Stimulated activated CD8-positive, alpha-beta memory T cell treated with anti-CD3 and anti-CD28 coated beads, Interleukin-4, amount 100 ng/mL, for 48 hours (primary cell): Measurements from ENCODE around the gene NFIA.

Experiments used
- DNase-seq: peaks from one replicate; pipeline ENCODE4 v3.0.0-alpha.2; 2020

Gene NFIA

DNA sequence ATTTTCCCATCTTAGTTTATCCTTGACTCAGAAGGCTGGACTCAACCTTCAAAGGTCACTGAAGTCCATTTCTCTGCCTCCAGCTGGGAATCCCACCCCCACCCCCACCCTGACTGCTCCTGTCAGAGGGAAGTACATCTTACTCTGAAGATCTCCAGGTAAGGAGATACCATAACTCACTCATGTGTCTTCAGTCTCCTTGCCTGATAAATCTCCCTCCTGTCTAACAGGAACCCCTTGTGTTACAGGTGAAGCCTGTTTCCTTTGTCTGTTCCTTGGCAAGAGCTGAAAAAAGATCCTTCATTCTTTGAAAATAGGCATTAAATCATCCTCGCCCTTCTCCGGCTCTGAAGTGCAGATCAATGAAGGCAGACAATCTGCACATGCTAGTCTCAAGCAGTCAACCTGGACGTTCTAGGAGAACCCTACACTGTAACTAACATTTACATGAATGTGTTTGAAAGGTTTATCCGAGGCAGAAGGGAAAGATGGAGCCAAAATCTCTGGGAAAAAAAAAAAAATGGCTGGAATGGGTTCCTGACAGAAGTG lies 392.0 kb downstream of the NFIA start:
- DNase-seq, result no peak

DNA sequence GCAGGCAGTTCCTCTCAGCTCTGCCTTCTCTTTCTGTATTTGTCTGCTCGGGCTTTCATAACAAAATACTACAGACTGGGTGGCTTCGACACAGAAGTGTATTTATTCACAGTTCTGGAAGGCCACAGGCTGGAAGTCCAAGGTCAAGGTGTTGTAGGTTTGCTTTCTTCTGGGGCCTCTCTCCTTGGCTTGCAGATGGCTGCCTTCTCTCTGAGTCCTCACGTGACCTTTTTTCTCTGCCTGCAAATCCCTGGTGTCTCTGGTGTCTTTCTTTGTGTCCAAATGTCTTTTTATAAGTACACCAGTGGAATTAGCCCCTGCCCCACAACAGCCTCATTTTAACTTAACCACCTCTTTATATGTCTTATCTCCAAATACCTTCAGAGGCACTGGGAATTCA lies 392.6 kb downstream of the NFIA start:
- no peak for DNase-seq

DNA sequence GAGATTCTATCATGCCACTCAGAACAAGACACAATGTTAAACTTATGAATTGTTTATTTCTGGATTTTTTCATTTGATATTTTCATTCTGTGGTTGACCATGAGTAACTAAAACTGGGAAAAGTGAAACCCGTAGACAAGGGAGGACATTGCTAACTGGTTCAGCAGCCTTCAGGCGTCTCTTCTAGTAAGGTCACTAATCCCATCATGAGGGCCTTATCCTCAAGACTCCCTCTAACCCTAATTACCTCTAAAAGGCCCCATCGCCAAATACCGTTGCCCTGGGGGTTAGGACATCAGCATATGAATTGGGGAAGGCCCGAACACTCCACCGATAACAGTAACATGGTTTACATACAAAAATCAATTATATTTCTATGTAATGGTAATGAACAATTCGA lies 394.9 kb downstream of the NFIA start:
- no peak for DNase-seq

DNA sequence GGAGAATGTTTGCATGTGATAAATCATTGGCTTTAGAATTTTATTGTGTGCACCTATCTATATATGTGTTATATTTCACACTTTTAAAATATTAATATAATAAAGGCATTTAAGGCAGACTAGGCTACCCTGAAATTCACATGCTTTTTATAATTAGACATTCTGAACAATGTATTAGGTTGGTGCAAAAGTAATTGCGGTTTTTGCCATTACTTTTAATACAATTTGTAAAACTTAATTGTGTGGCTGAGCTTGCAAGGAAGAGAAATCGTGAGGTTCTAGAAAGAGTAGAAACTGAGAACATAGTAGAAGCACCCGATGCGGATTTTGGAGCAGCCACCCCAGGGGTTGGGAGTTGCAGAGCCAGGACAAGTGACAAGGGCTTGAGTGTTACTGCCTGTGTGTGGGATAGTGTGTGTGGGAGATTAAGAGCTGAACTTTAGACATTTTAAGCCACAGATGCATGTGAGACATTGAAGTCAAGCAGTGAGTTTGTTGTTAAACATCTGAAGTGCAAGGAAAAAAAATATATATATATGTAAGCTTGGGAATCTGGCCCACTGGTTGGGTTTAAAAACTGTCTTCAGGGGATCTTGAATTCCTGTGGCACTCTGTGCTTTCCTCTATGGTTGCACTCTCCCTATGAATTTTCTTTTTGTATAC lies 398.0 kb downstream of the NFIA start:
- no peak for DNase-seq

DNA sequence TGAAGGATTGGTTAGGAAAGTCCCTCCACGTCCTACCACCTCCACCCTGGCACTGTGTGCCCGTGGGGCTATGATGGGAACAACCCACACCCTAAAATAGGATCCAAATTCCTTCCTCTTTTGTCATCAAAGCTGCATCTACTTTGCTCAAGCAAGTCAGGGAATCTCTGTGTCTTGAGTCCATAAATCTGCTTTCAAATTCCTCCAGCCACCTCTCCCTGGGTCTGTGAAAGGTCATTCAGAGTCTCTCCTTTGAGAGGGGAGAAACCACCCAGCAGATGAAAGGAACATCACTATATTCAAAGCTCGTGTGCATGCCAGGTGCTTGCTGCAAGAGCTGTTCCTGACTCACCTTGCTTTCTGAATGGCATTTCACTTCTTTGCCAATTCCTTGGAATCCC lies 399.0 kb downstream of the NFIA start:
- DNase-seq, result no peak

DNA sequence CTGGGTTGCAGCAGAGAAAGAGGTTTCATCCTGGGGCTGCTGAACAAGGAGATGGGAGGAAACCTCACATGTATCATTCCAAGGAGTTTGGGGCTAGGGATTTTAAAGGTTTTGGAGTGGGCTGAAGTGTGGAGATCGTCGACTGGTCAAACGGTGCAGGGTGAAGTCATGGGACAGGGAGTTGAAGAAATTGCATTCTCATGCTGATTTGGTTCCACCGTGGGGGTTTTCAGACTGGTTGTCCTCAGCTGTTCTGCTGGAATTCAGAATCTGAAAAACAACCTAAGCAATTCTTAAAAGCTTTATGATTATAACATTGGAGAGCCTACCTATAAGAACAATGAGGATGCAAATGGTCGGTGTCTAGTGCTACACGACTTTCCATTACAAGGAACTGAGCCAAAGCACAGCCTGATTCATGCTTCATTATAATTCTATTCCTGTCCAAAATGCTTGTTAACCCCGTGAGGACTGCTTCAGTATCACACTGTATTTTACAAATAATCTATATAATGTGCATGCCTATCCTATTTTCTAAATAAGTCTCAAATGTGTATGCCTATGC lies 399.9 kb downstream of the NFIA start:
- DNase-seq, result no peak

DNA sequence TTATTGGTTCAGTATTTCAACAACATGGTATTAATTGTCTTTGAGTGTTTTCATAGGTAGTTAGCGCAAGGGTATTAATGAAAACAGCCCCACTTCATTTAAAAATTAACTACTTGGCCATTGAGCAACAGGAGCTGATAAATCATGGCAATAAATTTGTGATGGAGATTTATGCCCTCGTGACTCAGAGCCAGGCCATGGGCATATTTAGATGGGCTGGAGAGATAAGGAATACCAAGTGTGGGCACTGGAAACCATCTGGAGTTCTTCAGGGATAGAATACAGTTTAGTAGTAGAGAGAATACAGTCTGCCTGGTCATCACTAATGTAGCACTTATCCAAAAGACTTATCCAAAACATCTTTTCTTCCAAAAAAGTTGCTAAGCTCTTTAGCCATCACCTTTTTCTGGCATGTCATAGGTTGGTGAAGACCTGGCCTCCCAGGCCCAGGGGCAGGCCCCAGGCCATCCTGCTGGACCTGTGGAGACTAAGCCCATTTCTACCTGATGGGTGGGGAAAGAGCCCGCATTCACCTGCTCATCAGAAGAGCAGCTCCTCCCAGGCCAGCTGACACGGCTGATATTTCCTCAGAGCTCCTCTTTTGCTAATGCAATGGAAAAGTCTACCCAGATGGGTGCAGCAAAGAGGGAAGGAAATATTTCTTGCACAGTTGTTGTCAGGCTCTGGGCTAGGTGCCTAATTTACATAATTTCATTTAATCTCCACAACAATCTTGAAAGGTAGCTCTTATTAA lies 404.6 kb downstream of the NFIA start:
- DNase-seq, result no peak

DNA sequence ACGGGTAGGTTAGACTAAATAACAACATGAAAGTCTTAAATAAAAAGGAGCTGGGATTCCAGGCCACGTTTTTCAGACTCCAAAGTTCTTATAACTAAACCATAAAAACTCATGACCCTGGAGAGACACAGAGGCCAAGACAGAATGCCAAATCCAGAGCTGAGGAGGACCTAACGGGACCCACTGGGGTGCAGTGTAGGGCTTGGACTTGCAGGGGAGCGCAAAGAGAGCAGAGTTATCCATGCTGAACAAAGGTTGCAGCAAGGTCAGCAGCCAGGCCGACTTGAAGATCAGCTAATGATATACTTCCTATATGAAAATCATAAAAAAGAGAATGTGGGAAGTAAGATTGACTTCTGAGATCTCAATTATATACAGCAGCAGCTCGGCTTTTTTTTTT lies 405.4 kb downstream of the NFIA start:
- no peak for DNase-seq

DNA sequence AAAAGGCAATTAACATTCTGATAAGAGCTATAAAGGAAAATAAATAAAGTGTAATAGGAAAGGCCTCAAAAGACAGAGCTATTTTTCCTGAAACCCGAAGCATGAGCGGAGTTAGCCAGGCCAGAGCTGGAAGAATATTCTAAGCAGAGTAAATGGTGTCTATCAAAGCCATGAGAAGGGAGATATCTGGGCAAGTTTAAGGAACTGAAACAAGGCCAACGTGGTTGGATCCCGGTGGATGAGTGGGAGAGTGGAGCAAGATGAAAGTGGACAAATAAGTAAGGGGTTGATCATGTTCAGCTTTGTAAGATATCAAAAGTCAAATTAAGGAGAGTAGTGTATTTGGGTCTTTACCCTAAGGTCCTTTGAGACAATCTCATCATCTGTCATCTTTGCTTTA lies 408.6 kb downstream of the NFIA start:
- no peak for DNase-seq

DNA sequence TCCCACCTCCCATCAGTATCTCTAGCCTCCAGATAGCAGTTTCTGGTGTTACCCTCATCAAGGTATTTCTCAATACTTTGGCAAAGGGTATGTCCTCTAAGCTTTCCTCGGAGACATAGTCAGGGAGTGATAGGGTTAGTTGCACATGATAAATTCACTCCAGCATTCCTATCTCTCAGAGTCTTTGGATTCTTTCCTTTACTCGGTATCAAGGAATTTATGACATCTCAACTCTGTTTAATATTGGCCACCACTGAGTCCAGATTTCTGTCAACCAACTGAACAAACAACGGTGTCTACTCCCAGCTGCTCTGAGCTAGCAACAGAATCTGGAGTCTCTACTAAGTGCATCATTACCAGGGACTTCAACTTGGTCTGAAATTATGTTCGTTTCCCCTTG lies 409.1 kb downstream of the NFIA start:
- DNase-seq, result no peak

DNA sequence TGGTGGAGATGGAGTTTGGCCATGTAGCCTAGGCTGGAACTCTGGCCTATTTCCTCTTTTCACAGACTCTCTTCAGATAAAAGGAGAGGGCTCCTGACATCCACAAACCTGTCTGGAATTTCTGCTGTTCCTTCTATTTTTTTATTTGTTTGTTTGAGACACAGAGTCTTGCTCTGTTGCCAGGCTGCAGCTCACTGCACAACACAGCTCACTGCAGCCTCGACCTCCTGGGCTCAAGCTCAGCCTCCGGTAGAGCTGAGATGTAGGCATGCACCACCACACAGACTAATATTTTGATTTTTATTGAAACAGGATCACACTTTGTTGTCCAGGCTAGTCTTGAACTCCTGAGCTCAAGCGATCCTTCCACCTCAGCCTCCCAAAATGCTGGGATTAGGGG lies 411.6 kb downstream of the NFIA start:
- DNase-seq, result no peak

DNA sequence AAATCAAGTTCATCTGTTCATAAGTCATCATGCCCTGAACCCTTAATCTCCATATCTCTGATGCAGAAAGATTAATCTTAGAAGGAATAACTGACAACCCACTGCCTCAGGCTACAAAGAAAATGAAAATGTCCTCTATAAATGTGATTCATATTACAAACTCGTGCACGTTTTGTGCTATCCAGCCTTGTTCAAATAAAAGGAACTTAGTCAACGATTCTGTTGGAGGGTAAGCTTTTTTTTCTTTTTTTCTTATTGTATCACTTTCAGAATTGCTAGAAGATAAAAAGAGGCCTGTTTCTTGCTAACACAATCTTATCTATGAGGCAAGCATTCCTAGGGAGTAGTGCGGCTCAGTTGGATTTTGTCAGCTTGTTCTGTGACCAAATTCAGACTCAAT lies 414.1 kb downstream of the NFIA start:
- DNase-seq, result no peak

DNA sequence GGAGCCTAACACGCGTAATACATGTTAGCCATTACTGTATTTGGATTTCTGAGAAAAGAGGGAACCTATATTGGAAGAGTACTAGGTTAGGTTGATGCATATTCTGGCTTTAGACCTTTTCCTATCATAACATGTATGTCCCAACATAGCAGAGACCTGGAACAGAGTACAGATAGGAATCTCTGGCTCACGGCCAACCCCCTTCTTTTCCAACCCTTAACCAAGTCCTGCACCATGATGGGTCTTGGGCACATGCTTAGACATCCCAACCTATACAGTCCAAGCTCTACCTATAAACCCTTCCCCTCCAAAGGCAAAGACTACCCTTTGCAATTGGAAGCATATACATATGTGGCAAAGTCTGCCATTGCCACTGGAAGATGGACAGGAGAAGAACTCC lies 414.7 kb downstream of the NFIA start:
- DNase-seq, result no peak

DNA sequence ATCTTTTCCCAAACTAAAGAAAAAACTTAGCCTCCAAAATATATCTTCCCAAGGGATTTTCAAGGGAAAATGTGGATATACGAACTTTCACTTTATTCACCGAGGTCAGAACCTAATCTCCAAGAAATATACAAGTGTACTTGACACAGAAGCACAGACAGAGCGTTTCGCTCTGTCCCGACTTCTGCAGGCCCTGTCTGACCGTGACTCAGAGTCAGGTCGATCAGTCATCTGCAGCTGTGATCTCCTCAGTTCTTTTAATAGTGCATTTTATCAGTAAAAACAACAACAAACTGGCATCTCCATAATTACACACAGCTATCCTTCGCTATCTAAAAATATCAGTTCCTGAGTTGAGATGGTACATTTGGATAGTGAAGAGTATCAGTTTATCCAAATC lies 416.0 kb downstream of the NFIA start:
- DNase-seq, result no peak

DNA sequence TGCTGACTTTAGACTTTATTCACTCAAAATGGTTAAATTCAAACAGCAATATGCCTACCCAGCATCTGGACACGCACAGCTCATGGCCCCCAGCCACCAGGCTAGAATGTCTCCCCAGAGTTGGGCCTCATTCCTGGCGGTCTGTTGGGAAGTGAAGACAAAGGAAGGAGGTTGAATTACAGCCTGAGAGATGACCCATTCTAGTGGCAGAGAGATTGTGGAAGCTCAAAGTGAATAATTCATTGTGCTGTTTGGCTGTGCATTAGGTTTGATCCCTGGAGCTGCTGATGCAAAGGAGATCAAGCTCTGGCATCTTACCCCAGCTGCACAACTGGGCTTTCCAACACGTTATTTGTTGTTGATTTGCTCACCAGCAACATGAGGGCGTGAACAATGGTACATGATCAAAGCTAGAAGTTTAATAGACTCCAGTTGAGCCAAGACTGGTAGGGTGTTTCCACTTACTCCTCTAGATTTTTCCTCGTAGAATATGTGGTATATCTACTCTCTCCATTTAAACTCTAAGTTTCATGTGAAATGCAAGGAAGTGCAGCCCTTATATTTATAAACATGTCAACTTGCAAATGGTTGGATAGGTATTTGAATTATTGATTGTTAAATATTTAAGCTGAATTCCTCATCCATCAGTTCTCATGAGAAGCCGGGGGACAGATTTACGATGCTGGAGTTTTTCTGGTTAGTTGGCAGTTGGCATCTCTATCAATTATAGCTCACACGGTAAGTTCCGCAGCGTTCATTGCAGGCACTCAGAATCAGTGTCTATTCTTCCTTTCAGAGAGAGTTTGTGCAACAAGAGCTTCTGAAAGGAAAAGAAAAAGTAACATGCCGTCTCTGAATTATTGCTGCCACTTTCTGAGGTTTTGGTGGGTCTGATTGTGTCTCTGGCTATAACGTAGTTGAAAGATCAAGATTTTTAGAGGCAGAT lies 419.9 kb downstream of the NFIA start:
- DNase-seq, result no peak

DNA sequence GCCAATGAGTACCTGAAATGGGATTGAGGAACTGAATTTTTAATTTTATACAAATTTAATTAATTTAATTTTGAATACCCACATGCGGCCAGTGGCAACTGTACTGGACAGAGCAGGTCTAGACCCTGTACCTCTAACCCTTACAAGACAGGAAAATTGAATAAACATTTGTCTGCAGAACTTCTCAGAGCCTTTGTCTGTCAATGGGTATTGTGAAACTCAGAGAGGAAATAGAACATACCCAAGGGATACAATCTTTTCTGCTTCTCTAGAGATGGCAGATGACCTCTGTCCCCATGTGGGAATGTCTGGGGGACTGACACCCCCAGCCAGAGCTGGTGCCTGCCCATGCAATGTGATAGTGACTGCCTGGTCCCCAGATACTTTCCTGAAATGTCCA lies 421.9 kb downstream of the NFIA start:
- DNase-seq, result no peak

DNA sequence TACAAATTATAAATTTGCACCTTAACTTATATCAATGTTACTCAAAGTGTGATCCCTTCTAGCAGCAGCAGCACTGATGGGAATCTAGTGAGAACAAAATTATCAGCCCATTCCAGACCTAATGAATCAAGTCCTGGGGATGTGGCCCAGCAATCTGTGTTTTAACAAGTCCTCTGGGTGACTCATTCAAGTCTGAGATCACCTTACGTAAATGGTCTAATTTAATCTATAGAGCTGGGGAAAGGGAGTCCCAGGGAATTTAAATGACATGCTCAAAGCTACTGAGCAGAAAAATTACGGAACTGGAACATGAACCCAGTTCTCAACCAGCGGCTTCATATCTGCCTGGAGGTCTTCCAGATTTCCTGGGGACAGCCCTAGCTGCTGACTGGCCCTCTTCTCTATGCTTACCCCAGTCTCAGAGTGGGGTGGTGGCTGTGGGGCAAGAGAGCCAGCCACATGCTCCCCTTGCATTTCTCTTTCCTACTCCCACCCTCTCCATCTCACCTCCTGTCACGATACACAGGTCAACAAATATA lies 422.6 kb downstream of the NFIA start:
- no peak for DNase-seq

DNA sequence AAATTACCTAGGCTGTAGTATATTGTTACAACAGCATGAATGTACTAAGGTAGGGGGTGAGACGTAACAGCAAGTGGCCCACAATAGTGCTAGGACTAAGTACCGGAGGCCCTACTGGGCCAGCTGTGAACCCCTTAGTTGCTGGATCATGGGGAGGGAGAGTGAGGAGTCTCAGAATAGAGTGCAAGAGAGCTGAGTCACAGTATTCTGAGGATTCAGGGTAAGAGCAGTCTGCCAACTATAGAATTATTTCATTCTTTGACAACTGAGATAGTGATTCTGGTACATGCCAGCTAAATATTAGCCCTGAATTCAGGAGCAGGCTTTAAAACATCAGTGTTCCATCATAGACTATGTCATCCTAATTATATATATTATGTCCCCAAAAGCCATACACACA lies 423.9 kb downstream of the NFIA start:
- DNase-seq, result no peak

DNA sequence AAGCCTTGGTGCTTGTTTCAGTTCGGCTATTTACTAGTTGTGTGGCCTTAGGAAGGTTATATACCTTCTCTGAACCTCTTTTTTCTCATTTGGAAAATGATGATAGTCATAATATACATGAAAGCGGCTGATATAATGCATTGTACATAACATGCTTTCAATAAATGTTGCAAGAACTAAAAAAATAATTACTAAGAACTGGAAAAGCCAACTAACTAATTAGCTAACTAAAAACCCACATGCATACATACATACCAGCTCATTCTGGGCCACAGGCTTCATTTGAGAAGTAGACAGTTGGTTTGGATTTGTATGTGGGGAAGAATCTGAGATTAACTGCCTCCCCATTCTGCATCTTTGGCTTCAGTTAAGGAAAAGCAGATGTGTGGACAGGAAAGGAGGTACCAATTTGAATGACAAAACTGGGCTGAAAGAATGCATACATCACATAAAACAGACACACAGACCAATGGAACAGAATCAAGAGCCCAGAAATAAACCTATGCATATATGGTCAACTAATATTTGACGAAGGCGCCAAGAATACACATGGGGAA lies 424.7 kb downstream of the NFIA start:
- no peak for DNase-seq
